ENCODE measurements around the gene SRL.

DNA sequence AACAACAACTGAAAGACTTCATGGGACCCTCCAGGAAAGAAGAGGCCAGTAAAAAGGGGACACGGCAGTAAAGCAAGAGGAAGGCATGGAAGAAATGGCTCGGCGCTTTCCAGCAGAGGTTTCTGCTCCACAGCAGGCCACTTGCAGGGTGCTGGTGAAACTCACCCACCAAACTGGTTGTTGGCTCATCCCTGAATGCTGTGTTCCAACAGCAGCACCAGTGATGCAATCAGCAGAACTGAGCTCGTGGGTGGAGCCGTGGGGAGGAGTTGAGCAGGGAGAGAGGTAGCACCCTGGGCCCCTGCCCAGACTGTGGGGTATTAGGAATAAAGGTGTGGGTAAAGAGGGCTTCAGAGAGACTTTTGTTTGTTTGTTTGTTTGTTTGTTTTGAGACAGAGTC lies 62.9 kb downstream of the SRL start:
- TF ChIP-seq NFRKB (IDR thresholded peaks at IDR 0.05) (no peak), ZNF384 (IDR thresholded peaks at IDR 0.05) (no peak), FOXA1 (IDR thresholded peaks at IDR 0.05) (no peak), SP1 (IDR thresholded peaks at IDR 0.05) (no peak), ELF4 (IDR thresholded peaks at IDR 0.05) (no peak), TARDBP (IDR thresholded peaks at IDR 0.05) (no peak), FOXK2 (IDR thresholded peaks at IDR 0.05) (no peak), BHLHE40 (IDR thresholded peaks at IDR 0.05; ENCODE audit: borderline replicate concordance) (no peak)
- TF ChIP-seq, protein P1, sequence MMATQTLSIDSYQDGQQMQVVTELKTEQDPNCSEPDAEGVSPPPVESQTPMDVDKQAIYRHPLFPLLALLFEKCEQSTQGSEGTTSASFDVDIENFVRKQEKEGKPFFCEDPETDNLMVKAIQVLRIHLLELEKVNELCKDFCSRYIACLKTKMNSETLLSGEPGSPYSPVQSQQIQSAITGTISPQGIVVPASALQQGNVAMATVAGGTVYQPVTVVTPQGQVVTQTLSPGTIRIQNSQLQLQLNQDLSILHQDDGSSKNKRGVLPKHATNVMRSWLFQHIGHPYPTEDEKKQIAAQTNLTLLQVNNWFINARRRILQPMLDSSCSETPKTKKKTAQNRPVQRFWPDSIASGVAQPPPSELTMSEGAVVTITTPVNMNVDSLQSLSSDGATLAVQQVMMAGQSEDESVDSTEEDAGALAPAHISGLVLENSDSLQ (IDR thresholded peaks at IDR 0.05) = no peak
